ENCODE results near the gene MCRIP2. TPM values are rescaled to one million over a fixed set of nuclear protein-coding genes. Genes with fewer than 3 reads are reported as not detected.
A peak's percentile ranks its signal among the peaks of the same experiment; 100 is the strongest.

MCRIP2 gene
- total RNA-seq, 1 donor from 2014 or later, result 181 TPM

DNA sequence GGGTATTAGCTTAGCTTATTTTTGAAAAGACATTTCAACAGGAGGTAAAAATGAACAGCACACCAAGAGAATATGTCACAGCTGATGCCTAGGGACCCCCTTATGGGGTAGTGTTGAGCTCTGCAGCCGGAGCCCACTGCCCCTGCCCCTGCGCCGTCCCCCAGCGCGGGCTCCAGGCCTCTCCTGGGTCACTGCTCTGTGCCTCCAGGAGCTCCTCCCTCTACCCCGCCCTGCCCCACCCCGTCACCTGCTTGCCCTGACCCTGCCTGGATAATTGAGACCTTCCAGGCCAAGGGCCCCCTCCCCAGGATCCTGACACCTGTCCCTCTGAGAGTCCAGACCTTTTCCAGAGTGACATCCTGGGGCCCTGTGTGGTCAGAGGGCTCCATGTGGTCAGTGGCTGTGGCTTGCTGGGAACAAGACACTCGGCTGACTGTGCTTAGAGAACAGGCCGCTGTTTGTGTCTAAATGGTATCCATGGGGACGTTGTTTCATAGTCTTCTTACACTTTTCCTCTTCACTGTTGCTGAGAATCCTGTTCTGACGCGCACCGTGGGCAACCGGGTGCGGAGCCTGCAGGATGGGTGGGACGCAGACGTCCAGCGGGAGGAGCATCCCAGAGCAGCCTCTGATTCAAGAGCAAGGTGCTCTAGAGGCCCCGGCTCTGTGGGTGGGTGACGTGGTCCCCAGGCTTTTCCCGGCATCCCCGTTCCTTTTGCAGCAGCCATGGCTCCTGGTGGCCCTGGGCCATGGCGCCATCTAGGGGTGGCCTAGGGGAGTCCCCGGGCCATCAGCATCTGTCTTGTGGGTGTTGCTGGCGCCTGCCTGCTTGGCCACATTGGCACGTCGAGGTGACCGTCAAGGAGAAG lies 30.9 kb upstream of the MCRIP2 start:
- TF ChIP-seq, protein P1, sequence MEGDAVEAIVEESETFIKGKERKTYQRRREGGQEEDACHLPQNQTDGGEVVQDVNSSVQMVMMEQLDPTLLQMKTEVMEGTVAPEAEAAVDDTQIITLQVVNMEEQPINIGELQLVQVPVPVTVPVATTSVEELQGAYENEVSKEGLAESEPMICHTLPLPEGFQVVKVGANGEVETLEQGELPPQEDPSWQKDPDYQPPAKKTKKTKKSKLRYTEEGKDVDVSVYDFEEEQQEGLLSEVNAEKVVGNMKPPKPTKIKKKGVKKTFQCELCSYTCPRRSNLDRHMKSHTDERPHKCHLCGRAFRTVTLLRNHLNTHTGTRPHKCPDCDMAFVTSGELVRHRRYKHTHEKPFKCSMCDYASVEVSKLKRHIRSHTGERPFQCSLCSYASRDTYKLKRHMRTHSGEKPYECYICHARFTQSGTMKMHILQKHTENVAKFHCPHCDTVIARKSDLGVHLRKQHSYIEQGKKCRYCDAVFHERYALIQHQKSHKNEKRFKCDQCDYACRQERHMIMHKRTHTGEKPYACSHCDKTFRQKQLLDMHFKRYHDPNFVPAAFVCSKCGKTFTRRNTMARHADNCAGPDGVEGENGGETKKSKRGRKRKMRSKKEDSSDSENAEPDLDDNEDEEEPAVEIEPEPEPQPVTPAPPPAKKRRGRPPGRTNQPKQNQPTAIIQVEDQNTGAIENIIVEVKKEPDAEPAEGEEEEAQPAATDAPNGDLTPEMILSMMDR (IDR thresholded peaks at IDR 0.05; ENCODE audit: borderline replicate concordance), result peak; percentile 75
- peaks cover 3% of the 10 kb centered on the region for H3K4me1 ChIP-seq
- intact Hi-C loops (cut with micrococcal nuclease), result no loop called here
- H3K9me3 ChIP-seq (replicated peaks), result no peaks in the 10 kb centered on the region
- H3K36me3 ChIP-seq, result no peaks in the 10 kb centered on the region
- no peaks in the 10 kb centered on the region for H3K27me3 ChIP-seq (ENCODE audit: low read depth)
- no peak overlapping the region for H3K4me3 ChIP-seq
- no peak for DNase-seq
- no peak overlapping the region for H3K27ac ChIP-seq (replicated peaks)

DNA sequence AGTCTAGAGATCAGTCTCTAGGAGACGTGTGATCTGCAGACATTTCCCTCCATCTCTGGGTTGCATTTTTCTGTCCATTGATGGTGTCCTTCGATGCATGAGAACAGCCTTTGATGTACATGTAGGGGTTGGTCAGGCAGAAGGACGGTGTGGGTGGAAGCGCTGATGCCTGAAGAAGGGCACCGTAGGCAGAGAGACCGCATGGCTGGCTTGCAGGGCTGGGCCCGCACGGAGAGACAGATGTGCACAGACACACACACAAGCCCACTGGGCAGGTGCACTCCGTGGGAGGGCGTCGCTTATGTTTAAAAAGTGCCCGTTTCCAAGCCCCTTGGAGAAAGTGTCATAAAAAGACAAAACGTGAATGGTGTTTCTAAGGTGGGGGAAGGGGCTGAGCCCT lies 26.5 kb upstream of the MCRIP2 start:
- intact Hi-C loops (cut with micrococcal nuclease), result no loop called here
- Histone ChIP-seq H3K9me3 (replicated peaks) (no peaks in the 10 kb centered on the region), H3K36me3 (peaks cover 13% of the 10 kb centered on the region), H3K4me3 (no peak overlapping the region), H3K27me3 (ENCODE audit: low read depth) (no peaks in the 10 kb centered on the region), H3K4me1 (peaks cover 3% of the 10 kb centered on the region), H3K27ac (replicated peaks) (no peak overlapping the region)
- TF ChIP-seq, protein P1 (IDR thresholded peaks at IDR 0.05; ENCODE audit: borderline replicate concordance), result no peak
- no peak for DNase-seq

DNA sequence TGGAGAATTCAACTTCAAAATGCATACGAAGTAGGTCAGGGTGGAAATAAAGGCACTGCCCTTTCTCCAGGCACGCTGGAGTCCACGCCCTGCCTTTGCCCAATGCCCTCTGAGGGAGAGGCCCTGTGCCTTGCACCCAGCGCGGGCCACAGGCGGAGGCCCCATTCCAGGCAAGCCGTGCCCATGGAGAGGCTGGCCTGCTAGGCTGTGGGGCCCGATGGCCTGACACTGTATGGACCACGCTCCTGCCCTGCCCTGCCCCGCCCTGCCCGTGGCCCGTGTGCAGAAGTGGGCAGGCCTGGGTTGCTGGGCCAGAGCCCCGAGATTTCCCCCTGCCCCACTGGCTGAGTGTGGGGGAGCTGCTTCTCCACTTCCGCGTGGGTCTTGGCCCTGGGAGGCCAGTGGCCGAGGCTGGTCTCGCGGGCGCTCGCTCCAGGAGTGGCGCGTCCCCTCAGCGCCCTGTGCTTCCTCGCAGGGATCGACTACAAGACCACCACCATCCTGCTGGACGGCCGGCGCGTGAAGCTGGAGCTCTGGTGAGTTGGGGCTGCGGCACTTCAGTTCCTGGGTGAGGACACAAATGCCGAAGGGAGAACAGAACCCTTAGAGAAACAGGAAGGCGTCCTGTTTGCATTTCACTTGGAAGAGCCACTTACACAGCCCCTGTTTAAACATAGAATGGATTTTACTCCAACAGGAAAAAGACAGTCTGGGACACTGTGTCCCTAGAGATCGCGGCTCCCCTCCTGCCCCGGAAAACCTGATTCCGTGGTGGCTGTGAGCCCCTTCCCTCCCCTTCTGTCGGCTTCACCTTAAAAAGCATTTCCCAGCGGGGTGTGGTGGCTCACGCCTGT lies 24.7 kb upstream of the MCRIP2 start:
- intact Hi-C loops (cut with micrococcal nuclease), result no loop called here
- no peaks in the 10 kb centered on the region for H3K4me1 ChIP-seq
- H3K27me3 ChIP-seq (ENCODE audit: low read depth), result no peaks in the 10 kb centered on the region
- no peak for DNase-seq
- H3K27ac ChIP-seq (replicated peaks), result no peak overlapping the region
- H3K9me3 ChIP-seq (replicated peaks), result no peaks in the 10 kb centered on the region
- TF ChIP-seq, protein P1 (IDR thresholded peaks at IDR 0.05; ENCODE audit: borderline replicate concordance), result no peak
- peaks cover 13% of the 10 kb centered on the region for H3K36me3 ChIP-seq
- H3K4me3 ChIP-seq, result no peak overlapping the region

DNA sequence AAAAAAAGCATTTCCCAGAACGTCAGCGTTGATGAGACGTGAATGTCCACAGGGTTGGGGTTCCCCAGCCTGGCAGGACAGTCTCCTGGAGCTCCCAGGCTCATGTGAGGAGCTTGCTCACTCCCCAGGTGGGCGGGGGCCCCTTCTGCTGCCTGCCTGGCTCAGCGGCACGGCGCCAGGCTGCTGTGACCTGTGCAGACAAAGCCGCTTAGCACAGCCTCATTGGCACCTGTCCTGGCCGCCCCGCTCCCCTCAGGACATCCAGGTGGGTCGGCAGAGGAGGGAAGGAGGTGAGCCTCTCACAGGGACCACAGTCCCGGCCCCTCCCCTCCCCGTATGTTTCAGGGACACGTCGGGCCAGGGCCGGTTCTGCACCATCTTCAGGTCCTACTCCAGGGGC lies 23.8 kb upstream of the MCRIP2 start:
- Histone ChIP-seq H3K9me3 (replicated peaks) (no peaks in the 10 kb centered on the region), H3K4me1 (no peaks in the 10 kb centered on the region), H3K4me3 (no peak overlapping the region), H3K36me3 (peaks cover 13% of the 10 kb centered on the region), H3K27me3 (ENCODE audit: low read depth) (no peaks in the 10 kb centered on the region), H3K27ac (replicated peaks) (no peak overlapping the region)
- TF ChIP-seq, protein P1 (IDR thresholded peaks at IDR 0.05; ENCODE audit: borderline replicate concordance), result no peak
- intact Hi-C loops (cut with micrococcal nuclease), result no loop called here
- no peak for DNase-seq

DNA sequence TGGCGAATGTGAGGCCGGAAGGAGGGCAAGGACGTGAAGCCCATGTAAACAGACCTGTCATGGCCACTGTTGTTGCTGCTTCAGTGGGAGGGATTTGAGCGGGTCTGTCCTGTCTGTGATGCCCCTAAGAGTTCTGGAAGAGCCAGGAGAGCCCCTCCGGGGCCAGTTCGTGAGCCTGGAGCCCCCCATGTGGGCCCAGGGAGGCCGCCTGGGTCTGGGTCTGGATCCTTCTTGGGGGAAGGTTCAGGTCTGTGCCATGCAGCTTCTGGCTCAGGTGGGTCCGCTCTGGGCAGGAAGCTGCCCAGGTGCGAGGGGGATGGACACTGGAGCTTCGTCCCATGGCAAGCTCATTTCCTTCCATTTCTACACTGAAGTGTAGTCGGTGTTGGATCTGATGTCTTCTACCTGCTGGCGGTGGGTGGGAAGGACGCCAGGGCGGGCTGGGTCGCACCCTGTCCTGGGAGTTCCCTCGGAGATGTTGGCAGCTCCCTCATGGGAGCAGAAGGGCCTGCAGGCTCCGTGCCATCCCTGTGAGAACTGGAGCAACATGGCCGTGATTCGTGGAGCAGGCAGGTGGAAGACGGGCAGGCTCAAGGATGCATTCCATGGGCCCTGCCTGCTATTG lies 22.0 kb upstream of the MCRIP2 start:
- no peaks in the 10 kb centered on the region for H3K4me1 ChIP-seq
- peaks cover 13% of the 10 kb centered on the region for H3K36me3 ChIP-seq
- intact Hi-C loops (cut with micrococcal nuclease), result no loop called here
- TF ChIP-seq, protein P1 (IDR thresholded peaks at IDR 0.05; ENCODE audit: borderline replicate concordance), result no peak
- DNase-seq, result no peak
- no peaks in the 10 kb centered on the region for H3K9me3 ChIP-seq (replicated peaks)
- H3K4me3 ChIP-seq, result no peak overlapping the region
- H3K27me3 ChIP-seq (ENCODE audit: low read depth), result no peaks in the 10 kb centered on the region
- H3K27ac ChIP-seq (replicated peaks), result no peak overlapping the region

All from left ventricle myocardium inferior (tissue), 1 donor.